ENCODE results near the gene RBM47.
A peak's percentile ranks its signal among the peaks of the same experiment; 100 is the strongest.
"Not testable (repeated sequence)": the region's sequence is repeated elsewhere in the genome, so short reads cannot be mapped to it uniquely, and the experiment has no call there.

RBM47 gene

DNA sequence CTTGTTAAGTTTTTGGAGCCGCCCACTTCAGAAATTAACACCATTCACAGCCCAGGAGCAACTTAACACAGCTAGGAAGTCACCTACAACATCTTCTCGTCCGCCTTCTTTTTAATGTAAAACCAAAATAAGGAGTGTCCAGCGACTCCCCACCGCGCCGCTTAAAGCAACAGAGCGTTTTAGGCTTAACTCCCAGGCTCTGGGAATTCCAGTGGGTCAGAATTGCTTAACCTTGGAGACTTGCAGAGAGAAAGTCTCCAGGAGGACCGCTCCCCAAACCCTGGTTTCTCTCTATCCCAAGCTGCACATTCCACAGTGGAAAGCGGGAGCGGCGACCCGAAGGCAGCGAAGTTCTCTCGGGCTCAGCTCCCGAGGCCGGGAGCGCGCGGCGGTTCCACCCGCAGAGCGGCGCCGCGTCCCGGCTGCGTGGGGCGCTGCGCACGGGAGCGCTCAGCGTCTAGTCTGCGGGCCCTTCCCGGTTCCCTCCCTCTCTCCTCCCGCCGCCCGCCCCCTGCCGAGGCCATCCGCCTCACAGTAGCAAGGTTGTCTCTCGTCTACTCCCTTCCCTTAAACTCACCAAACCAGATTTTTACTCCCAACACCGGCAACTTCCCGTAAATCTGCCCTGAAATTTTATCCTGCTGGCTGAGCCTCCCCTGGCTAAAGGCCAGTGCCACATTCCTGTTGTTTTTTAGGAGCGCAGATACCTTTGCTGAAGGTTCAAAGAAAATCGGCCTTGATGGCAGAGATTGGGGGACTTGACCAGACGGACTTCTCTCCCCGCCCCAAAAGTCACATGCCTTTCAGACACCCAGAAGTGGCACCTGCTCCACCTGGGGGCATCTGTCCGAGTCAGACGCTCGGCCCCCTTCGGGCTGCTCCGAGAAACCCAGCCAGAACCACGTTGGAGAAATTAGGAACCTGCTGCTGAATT lies at the start of gene RBM47:
Gene RBM47 (minus strand): TSS at position 464 of the 934 bp plus-strand sequence. CDS start 190,971 bp downstream, outside the sequence.
- DNase-seq (ENCODE audit: low read depth in 2 of 2): peak in 1 of 2 donors; percentile 3

DNA sequence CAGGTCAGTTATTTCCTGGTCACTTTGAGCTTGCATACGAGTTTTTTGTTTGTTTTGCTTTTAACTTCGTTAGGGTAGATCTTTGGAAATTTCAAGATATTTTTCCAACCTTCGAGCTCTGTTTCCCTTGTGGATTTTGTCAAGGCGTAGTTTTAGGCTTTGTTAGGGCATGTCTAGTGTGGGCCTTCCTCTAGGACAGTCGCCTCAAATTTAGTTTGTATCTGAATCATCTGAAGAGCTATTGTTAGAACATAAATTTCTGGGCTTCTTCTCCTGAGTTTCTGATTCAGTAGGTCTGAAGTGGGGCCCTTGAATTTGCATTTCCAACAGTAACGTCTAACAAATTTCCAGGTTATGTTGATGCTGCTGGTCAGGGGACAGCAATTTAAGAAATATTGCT lies 48.8 kb upstream of the RBM47 start:
- no peak for DNase-seq (ENCODE audit: low read depth in 2 of 2)

DNA sequence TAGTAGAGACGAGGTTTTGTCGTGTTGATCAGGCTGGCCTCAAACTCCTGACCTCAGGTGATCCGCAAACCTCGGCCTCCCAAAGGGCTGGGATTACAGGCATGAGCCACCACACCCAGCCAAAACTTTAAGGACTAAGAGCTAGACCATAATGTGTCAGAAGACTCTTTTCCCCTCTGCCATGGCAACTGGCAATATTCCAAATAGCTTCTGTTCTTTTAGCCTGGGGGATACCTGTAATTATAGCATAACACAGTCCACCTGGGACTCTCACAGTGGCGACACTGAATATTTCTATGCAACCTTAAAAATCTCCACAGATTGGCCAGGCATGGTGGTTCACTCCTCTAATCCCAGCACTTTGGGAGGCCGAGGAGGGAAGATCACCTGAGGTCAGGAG lies 45.5 kb upstream of the RBM47 start:
- DNase-seq (ENCODE audit: low read depth in 2 of 2): no peak

DNA sequence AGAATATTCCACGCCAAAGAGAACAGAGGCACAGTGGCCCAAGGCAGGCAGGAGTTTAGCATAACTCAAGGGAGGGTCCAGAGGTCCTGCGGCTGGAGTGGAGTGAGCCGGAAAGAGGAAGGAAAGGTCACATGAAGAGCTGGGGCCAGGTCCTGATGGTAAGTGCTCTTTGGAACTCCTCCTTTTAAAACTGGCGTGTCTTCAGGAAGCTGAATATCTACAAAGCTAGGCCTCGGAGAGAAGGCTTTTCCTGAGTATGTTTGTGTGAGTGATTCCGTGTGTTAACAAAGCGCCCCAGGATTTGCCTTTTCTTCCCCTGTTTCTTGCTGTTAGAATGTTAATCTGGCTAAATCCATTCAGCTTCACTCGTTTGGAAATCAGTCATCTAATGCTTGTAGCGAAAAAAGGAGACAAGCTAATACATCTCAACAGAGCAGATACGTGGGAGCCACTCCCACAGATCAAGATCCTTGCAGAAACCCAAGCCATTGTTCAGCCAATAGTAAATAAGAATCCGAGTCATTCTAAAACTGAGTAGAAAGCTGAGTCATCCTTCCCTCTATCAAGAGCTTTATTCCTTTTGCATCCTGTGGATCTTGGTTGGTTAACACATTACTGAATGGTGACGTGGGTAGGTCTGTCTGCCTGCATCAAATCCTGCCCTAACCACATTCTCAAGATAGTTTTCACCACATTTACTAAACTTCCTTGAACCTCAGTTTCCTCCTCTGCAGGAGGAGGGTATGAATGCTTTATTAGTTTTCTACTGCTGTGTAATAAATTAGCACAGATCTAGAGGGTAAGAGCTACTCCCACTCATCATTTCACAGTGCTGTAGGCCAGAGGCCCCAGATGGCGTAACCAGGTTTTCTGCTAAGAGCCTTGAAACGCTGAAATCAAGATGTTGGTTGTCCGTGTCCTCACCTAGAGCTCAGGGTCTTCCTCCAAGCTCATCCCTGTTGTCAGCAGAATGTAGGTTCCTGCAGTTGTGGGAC lies 43.2 kb upstream of the RBM47 start:
- DNase-seq (ENCODE audit: low read depth in 2 of 2): no peak

DNA sequence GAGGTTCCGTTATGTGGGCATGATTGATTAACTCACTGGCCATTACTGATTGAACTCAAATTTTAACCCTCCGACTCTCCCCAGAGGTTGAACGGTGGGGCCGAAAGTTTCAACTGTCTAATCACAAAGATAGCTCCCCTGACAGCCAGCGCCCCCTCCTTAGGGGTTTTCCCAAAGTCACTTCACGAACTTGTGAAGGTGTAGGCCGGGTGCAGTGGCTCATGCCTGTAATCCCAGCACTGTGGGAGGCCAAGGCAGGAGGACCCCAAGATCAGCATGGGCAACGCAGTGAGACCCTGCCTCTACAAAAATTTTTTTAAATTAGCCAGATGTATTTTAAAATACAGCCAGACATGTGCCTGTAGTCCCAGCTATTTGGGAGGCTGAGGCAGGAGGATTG lies 39.8 kb upstream of the RBM47 start:
- DNase-seq (ENCODE audit: low read depth in 2 of 2): no peak

DNA sequence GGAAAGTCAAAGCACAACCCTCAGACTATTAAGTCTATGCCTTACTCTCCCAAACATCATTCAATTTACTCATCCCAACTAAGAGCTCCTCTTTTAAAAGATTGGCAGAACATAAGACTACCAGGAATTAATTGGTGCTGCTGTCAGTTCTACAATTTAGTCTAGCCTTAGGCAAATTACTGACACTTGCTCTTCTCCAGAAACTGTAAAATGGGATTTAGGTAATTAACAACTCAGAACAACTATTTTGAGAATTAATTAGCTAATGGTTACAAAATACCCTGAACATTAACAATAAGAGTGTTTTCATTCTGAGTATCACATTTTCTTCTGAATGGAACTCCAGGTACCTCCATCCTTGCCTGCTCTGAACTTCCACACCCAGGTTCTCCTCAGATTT lies 36.2 kb upstream of the RBM47 start:
- DNase-seq (ENCODE audit: low read depth in 2 of 2): no peak

DNA sequence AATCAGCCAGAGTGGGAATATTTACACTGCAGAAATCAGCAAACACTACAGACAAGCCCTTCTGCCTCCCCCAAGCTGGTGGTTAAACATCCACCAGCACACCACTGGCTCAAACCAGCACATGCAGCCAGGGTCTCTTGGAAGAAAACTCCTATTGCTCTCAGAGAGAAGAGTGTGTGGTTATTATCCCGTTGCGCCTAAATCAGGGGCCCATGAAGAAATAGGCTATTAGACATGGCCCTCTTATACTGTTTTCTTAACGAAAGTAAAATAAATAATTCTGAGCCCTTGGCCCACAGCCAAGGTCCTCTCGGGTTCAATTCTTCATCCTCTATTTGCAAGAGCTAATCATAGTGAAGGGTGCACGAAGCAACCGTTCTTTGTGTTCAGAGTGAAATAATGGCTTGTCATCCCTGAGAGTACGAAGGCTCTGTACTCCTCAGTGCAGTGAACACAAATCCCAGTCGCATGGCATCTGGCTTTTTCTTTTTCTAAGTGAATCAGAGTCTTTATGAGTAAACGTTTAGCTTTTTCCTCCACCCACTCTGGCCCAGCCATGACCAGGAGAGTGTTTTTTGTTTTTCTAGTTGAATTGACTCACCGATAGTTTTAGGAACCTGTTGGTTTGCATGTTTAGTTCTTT lies 33.4 kb upstream of the RBM47 start:
- no peak for DNase-seq (ENCODE audit: low read depth in 2 of 2)

DNA sequence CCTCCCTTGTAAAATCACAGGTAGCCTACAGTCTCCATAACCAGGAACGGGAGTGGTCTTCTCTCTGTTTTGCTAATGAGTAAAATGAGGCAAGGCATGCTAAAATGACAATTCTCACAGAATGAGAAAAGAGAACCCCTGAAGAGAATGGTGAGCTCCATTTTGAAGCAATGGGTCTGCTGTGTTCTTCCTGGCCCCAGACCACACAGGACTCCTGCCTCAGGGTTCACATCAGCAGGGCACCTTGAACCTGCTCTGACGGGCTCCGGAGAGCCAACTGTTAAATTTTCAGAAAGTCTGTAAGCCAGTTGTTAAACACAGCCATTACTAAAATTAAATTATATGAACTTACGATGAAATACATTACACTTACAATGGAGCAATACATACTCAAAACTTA lies 32.1 kb upstream of the RBM47 start:
- no peak for DNase-seq (ENCODE audit: low read depth in 2 of 2)

DNA sequence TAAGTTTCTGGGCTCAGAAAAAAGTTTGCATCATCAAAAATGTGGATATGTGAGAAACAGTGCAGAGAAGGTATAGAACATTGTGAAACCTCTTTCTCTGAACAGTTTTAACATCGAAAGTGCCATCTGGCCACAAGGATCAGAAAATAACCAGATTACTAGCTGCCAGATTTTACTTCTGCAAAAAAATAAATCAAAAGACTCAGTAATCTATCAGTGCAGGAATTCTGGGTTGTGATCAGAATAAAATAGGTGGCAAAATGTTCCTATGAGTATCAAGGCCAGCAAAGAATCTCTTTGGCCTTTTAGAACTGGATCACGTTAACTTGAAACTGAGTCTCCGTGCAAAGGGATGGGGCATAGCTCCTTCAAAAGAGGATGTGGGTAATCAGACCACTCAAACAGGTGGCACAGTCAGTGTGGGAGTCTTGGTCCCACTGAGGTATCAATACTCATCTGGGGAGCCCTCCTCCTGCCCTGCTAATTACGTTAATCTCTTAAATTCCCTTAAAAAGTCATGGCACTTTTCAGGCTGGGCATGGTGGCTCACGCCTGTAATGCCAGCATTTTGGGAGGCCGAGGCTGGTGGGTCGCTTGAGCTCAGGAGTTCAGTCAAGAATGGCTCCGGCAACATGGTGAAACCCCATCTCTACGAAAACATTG lies 26.7 kb upstream of the RBM47 start:
- DNase-seq (ENCODE audit: low read depth in 2 of 2): no peak

DNA sequence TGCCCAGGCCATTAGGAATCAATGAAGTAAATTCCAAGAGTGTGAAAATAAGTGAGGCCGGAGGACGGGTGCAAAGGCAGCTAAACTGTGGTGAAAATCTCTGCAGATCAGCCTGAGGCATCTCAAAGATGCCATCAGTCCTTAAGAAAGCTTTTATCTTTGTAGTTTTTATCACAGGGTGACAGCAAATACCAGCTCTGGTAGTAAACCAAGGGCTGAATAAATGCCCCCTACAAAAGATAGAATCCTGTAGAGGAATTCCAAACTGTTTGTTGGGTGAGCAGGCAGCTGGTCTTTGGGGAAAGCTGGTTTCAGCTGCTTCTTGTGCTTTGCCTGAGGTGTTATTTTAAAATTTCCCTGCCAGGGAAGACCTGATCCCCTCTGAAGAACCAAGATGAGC lies 21.6 kb upstream of the RBM47 start:
- DNase-seq (ENCODE audit: low read depth in 2 of 2): no peak

DNA sequence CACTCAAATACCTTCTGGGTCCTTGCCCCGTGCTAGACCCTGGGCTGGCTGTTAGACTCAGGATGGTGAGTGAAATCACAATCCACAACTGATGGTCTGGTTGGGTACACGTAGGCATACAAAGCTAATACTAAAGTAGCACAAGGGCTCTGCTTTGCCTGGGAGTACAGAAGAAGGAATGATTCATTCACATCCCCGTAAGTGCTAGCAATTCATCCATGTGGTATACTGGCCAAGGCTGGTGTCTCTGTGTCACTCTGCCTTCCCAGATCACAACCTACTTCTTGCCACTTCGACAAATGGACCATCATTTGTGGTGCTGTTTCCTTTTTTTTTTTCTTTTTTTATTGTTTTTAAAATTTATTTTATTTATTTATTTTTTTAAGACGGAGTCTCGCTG lies 19.7 kb upstream of the RBM47 start:
- no peak for DNase-seq (ENCODE audit: low read depth in 2 of 2)

DNA sequence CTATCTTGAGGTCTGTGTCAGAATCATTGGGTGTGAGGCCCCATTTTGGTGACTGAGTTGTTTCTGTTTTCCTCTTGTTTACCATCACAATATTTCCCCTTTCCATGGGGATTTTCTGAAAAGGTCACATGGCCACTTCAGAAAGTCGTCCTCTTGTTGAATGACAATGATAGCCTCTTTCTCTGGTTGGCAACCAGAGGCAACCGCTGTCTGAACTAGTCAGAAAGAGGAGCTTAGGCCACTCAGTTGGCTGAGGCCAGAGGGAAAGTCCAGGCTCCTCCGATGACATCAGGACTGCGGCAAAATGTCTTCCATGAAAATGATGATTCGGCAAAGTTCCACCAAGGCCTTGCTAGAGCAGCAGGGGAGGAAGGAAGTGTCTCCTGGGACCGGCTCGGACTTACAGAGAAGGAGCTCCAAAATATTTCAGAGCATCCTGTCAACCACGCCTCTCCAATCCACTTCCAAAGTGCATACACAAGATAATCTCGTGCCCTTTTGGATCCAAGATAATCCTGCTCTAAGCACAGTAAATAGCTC lies 19.1 kb upstream of the RBM47 start:
- no peak for DNase-seq (ENCODE audit: low read depth in 2 of 2)

DNA sequence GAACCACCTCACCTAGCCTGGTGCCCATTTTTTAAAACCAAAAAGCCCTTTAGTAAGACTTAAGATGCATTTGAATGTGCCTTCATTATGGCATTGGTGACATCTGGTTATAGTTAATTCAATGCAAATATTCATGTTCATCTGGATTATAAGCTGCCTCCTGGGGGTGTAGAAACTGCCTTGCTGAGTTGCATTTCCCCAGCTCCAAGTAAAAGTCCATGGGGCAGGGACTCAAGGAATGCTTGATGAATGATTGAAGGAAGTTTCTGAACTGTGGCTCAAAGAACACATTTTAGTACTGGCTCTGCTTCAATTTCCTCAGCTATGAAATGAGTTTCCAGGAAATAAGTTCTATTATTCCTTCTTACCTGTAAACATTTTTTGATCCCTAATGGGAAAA lies 18.5 kb upstream of the RBM47 start:
- no peak for DNase-seq (ENCODE audit: low read depth in 2 of 2)

DNA sequence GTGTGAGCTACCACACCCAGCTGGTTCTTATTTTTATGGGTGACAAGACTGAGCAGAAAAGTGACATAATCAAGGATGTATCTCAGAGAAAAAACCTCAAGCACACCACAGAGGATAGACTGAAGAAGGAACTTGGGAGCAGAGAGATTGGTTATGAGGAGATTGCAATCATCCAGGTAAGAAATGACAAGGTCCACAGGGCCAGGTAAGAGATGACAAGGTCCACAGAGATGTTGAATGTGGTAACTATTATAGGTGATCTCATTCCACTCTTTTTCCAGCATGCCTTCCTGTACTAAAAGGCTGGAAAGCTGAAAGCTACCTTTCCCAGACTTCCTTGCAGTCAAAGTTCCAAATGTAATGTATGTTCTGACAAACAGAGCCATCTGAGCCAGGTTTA lies 15.9 kb upstream of the RBM47 start:
- DNase-seq (ENCODE audit: low read depth in 2 of 2): no peak

DNA sequence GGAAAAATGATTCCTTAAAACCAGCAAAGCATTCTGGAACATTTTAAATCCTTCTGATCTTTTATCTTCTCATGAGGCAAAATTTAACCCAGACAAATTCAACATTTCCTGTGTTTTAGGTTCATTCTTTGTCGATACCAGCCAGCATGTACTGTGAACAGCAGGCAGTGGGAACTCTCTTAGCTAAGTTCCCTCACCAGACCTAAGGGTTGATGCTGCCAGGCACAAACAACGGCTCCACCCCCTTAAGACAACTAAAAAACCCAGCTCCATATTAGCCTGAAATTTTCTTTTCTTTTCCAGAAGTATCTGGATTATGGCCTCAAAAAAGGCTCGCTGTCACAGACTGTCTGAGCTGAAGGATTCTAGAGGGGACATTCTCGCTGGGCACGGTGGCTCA lies 2.4 kb upstream of the RBM47 start:
- no peak for DNase-seq (ENCODE audit: low read depth in 2 of 2)

DNA sequence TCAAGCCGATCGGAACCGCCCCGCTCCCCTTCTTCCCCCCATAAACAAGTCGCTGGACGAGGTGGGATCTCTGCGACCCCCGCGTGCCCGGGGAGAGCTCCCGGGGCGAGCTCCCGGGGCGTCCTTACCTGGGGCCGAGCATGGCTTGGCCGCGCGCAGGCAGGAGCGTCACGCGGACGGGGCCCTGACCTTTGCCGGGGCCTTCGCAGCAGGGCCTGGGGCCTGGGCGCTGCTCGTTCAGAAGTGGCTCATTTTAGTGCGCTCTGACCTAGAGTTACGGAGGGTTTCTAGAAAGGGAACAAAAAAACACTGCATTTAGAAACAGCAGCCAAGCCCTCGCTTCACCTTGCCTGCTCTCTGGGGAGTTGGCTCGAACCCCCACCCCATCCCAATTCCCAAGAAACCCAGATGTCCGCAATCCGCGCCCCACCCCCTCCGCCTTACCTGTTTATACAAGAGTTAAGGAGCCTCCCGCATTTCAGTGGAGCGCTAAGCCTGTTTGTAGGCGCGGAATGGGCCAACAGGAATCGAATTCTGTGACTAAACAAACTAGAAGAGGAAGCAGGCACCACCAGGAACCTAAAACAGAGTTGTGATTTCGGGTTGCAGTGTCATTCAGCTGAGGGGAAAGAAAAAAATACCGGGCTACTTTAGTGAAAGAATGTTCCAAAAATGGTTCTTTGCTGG lies 814 bp upstream of the RBM47 start:
- DNase-seq (ENCODE audit: low read depth in 2 of 2): no peak

DNA sequence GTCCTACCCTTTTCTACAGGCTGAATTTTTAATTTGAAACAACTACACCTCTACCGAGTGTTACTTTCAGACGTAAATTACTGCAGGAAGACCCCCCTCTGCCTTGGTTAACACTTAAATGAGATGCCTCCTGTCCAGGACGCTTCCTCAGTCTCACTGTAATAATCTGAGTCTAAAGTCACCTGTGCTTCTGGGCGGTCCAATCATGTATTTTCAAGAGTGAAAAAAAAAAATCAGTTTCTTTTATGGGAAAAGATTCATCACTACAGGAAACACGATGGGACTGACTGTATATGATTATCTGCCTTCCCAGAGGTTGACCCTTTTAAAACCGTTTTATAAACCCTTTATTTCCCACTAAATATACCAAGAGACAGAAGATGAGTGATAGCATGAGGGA lies 776 bp downstream of the RBM47 start:
- DNase-seq (ENCODE audit: low read depth in 2 of 2): no peak

DNA sequence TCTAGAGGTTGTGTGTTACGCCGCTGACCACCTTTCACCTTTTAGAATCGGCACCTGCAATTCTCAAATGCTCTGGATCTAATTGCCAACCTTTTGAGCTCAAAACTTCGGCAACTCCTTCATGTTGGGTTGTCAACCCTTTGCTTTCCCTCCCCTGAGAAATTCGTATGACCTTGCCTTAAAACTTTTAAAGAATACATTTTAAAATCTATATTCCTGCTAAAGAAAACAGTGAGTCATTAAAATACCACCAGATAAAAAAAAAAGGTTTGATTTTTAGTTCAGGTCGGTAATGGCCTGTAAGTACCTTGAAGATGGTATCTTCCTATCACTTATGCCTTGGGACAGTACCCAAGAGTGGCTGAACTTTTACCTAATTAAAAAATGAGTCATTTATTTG lies 1.3 kb downstream of the RBM47 start:
- DNase-seq (ENCODE audit: low read depth in 2 of 2): not testable (repeated sequence)

DNA sequence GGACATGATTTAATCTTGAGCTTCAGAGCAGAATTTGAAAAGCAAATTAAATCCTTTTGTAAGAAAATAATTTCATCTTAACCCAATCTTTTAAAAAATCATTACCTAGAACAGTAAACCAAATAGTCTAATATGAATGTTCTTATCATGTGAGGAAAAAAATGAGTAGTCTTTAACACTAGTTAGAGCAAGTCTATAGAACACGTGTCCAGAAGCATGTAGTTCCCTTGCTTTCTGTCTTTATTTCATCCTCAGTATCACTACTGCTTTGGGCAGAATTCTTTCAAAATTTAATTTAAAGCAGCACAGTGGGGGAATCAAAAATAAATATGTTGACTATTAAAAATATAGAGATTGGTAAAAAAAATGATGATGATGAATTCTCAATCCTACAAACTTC lies 2.1 kb downstream of the RBM47 start:
- no peak for DNase-seq (ENCODE audit: low read depth in 2 of 2)

DNA sequence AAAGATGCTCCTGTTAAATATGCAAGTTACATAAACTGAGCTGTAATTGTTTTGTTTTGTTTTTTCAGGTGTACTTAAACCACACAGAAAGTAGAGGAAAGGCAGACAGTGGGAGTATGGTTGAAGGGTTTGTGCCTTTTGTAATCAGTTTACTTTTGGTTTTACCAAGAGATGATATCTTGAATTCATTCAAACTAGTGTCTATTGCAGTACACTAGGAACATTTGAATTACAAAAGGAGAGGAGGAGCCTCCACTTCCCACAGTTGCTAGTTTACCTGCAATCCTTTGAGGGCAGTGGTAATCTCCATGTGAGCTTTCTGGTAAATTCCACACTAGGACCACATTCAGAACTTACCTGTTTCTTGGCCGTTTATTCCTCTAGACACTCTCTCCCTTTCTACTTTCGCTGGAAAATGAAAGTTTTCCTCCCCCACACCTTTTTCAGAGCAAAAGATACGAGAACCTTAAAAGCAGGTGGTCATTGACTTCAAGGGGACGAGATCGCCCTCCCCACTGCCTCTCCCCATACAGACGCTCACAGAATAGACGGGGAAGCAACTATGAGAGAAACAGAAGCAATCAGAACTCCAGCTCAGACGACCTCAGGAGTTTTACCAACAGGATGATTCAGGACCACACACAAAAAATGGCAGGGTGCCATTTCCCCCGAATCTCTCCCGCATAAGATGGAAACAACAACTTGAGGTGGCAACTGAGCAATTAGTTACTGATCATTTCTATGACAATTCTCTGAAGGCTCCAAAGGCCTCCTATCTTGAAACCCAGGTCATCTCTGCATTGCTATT lies 3.3 kb downstream of the RBM47 start:
- no peak for DNase-seq (ENCODE audit: low read depth in 2 of 2)

Data from stimulated activated CD4-positive, alpha-beta T cell treated with anti-CD3 and anti-CD28 coated beads, Interleukin-1b, Interleukin-23, amount 100 ng/mL, for 1 hour (primary cell).